HepG2 (cell line): ENCODE results near the gene HOXA10. TPM values are rescaled to one million over a fixed set of nuclear protein-coding genes. Genes with fewer than 3 reads are reported as not detected.

Experiments used
- BRD4 ChIP-seq: sonication (generic); formaldehyde crosslinking; IDR thresholded peaks from 2 replicates; pipeline ENCODE4 v1.4.0; 2020; ENCODE audit warnings: missing genetic modification reagents
- HES4 ChIP-seq: sonication (generic); formaldehyde crosslinking; IDR thresholded peaks from 2 replicates; pipeline ENCODE4 v1.9.0; 2021; ENCODE audit warnings: mild to moderate bottlenecking, missing genetic modification reagents, borderline replicate concordance
- IKZF4 ChIP-seq: sonication (generic); formaldehyde crosslinking; IDR thresholded peaks from 2 replicates; pipeline ENCODE4 v1.5.1; 2020; ENCODE audit warnings: borderline replicate concordance, mild to moderate bottlenecking, low read depth, missing genetic modification reagents; ENCODE audit errors: not compliant biosample characterization
- LCORL ChIP-seq, 2 experiments: fragments of 450-650 bp in 1 of 2; sonication (generic) in 1 of 2; formaldehyde crosslinking in 1 of 2; IDR thresholded peaks; 2 replicates each; pipeline versions ENCODE4 v1.5.0 to v1.6.1; 2017 to 2020; ENCODE audit warnings: antibody characterized with exemption in 1 of 2, missing genetic modification reagents in 1 of 2
- PCBP2 ChIP-seq: fragments of 200-400 bp; formaldehyde crosslinking; optimal IDR thresholded peaks from 2 replicates; pipeline ENCODE3; 2018; ENCODE audit warnings: low read length, low read depth; ENCODE audit not compliant: poor library complexity, severe bottlenecking
- PHF20 ChIP-seq: sonication (generic); formaldehyde crosslinking; IDR thresholded peaks from 2 replicates; pipeline ENCODE4 v1.5.0; 2020; ENCODE audit warnings: mild to moderate bottlenecking, missing genetic modification reagents
- POLR2G ChIP-seq: fragments of 200-400 bp; formaldehyde crosslinking; IDR thresholded peaks from 2 replicates; pipeline ENCODE4 v1.6.1; 2018; ENCODE audit warnings: mild to moderate bottlenecking, low read depth, low read length, moderate library complexity
- RAD51 ChIP-seq: fragments of 450-650 bp; IDR thresholded peaks from 2 replicates; pipeline ENCODE4 v1.6.1; 2016; ENCODE audit warnings: borderline replicate concordance
- WIZ ChIP-seq: sonication (generic); formaldehyde crosslinking; IDR thresholded peaks from 2 replicates; pipeline ENCODE4 v1.5.1; 2020; ENCODE audit warnings: mild to moderate bottlenecking, missing genetic modification reagents
- ZEB1 ChIP-seq: IDR thresholded peaks from 2 replicates; pipeline ENCODE4 v1.6.1; 2012; ENCODE audit warnings: mild to moderate bottlenecking, low read depth, inconsistent platforms; ENCODE audit not compliant: insufficient replicate concordance
- ZNF772 ChIP-seq: sonication (generic); formaldehyde crosslinking; IDR thresholded peaks from 2 replicates; pipeline ENCODE4 v1.5.0; 2020; ENCODE audit warnings: mild to moderate bottlenecking, missing genetic modification reagents
- ZNF816 ChIP-seq: sonication (generic); formaldehyde crosslinking; IDR thresholded peaks from 2 replicates; pipeline ENCODE4 v1.8.0; 2022; ENCODE audit warnings: missing genetic modification reagents, mild to moderate bottlenecking, borderline replicate concordance
- polyA plus RNA-seq, 8 experiments: library from polyadenylated mRNA; depleted of rRNA in 3 of 8; stranded (reverse) in 7 of 8; unstranded in 1 of 8; fragments of >200 nt; fragmentation: Illumina TruSeq in 4 of 8; extraction: Trizol in 4 of 8; gene quantifications; 2 replicates each; pipeline versions ENCODE4 v1.2.1 to v1.2.3, GENCODE V29; 2011 to 2016; ENCODE audit warnings: low read depth in 4 of 8, missing spikeins in 1 of 8, mixed read lengths in 1 of 8; ENCODE audit not compliant: insufficient read depth in 1 of 8
- total RNA-seq, 5 experiments: library from RNA; depleted of rRNA; stranded (reverse); fragments of >200 nt; fragmentation: Illumina TruSeq; extraction: Trizol; gene quantifications; 2 replicates each; pipeline ENCODE4 v1.2.3, GENCODE V29; 2016; ENCODE audit warnings: low read depth in 1 of 5
- TF ChIP-seq, protein P1 (sequence below): sonication (generic); formaldehyde crosslinking; IDR thresholded peaks from 2 replicates; pipeline ENCODE4 v1.4.0; 2020; ENCODE audit warnings: missing genetic modification reagents
- TF ChIP-seq, protein P2 (sequence below): sonication (generic); formaldehyde crosslinking; IDR thresholded peaks from 2 replicates; pipeline ENCODE4 v1.5.0; 2020; ENCODE audit warnings: missing genetic modification reagents
- TF ChIP-seq, protein P3 (sequence below): sonication (generic); formaldehyde crosslinking; IDR thresholded peaks from 2 replicates; pipeline ENCODE4 v1.4.0; 2020; ENCODE audit warnings: missing genetic modification reagents
- TF ChIP-seq, protein P4 (sequence below): sonication (generic); formaldehyde crosslinking; IDR thresholded peaks from 2 replicates; pipeline ENCODE4 v1.5.1; 2020; ENCODE audit warnings: missing genetic modification reagents, mild to moderate bottlenecking, borderline replicate concordance
- TF ChIP-seq, protein P5 (sequence below): sonication (generic); formaldehyde crosslinking; conservative IDR thresholded peaks from 2 replicates; pipeline ENCODE4 v1.4.0; 2020; ENCODE audit warnings: missing genetic modification reagents
- TF ChIP-seq, protein P6 (sequence below): sonication (generic); formaldehyde crosslinking; IDR thresholded peaks from 2 replicates; pipeline ENCODE4 v1.5.0; 2020; ENCODE audit warnings: missing genetic modification reagents

HOXA10 gene
- total and polyA plus RNA-seq, 2 of the 13 experiments (the other 11 are each of a cell fraction or from before 2014, with no cell fraction given), result not detected

DNA sequence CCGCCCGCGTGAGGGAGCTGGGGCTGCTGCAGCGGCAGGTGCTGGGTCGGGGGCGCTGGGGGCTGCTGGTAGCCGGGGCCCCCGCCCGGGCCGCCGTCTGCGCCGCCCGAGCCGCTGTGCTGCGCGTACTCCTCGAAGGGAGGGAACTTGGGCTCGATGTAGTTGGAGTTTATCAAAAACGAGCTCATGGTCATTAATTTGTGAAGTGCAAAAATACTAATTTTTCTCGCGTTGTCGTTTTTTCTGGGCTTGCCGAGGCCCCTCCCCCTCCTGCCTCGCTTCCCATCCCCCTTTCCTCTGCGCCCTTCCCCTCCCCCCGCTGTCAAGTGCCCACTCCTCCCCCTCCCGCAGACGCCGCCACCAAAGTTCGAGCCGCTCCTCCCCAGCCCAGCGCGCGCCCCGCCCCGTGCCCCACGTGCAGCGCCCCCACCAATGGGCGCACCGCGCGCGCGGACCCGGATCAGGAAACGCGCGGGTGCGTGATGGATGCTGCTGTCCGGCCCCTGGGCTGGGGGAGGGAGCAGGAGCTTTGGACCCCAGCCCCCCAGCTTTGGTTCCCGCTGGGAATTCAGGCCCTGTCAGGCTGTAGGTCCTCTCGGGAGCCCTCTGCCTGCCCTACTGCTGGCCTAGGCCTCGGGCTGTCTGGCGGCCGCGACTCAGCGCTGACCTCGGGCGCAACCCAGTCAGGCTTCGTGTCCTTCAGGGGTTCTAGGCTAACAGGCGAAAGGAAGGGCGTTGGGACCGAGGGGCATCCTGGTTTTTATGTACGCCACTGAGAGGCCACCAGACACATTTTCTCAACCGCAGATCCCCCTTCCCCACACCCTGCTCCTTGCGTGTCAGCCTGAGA is 43.4 kb downstream of the HOXA10 start, which contains the start of gene HOXA4 (continued):
- TF ChIP-seq ZNF772 (CRISPR knock-in tag), result 0 out of 2 replicates have a peak, but pooled peaks have one; percentile 28
- TF ChIP-seq, protein P1, sequence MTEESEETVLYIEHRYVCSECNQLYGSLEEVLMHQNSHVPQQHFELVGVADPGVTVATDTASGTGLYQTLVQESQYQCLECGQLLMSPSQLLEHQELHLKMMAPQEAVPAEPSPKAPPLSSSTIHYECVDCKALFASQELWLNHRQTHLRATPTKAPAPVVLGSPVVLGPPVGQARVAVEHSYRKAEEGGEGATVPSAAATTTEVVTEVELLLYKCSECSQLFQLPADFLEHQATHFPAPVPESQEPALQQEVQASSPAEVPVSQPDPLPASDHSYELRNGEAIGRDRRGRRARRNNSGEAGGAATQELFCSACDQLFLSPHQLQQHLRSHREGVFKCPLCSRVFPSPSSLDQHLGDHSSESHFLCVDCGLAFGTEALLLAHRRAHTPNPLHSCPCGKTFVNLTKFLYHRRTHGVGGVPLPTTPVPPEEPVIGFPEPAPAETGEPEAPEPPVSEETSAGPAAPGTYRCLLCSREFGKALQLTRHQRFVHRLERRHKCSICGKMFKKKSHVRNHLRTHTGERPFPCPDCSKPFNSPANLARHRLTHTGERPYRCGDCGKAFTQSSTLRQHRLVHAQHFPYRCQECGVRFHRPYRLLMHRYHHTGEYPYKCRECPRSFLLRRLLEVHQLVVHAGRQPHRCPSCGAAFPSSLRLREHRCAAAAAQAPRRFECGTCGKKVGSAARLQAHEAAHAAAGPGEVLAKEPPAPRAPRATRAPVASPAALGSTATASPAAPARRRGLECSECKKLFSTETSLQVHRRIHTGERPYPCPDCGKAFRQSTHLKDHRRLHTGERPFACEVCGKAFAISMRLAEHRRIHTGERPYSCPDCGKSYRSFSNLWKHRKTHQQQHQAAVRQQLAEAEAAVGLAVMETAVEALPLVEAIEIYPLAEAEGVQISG (CRISPR knock-in tag), result no peak
- no peak for TF ChIP-seq LCORL (IDR thresholded peaks at IDR 0.05)
- peak; percentile 47 for TF ChIP-seq LCORL (CRISPR knock-in tag; IDR thresholded peaks at IDR 0.05)
- no peak for TF ChIP-seq ZEB1
- TF ChIP-seq PCBP2, result no peak
- TF ChIP-seq, protein P2, sequence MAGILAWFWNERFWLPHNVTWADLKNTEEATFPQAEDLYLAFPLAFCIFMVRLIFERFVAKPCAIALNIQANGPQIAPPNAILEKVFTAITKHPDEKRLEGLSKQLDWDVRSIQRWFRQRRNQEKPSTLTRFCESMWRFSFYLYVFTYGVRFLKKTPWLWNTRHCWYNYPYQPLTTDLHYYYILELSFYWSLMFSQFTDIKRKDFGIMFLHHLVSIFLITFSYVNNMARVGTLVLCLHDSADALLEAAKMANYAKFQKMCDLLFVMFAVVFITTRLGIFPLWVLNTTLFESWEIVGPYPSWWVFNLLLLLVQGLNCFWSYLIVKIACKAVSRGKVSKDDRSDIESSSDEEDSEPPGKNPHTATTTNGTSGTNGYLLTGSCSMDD (CRISPR knock-in tag), result no peak
- TF ChIP-seq ZNF816 (CRISPR knock-in tag), result no peak
- peak; percentile 14; the same call in 1 of the 2 replicates for TF ChIP-seq BRD4
- TF ChIP-seq, protein P3, sequence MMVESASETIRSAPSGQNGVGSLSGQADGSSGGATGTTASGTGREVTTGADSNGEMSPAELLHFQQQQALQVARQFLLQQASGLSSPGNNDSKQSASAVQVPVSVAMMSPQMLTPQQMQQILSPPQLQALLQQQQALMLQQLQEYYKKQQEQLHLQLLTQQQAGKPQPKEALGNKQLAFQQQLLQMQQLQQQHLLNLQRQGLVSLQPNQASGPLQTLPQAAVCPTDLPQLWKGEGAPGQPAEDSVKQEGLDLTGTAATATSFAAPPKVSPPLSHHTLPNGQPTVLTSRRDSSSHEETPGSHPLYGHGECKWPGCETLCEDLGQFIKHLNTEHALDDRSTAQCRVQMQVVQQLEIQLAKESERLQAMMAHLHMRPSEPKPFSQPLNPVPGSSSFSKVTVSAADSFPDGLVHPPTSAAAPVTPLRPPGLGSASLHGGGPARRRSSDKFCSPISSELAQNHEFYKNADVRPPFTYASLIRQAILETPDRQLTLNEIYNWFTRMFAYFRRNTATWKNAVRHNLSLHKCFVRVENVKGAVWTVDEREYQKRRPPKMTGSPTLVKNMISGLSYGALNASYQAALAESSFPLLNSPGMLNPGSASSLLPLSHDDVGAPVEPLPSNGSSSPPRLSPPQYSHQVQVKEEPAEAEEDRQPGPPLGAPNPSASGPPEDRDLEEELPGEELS, result peak; percentile 52; the same call in 1 of the 2 replicates
- TF ChIP-seq PHF20, result peak; percentile 83
- TF ChIP-seq, protein P4, sequence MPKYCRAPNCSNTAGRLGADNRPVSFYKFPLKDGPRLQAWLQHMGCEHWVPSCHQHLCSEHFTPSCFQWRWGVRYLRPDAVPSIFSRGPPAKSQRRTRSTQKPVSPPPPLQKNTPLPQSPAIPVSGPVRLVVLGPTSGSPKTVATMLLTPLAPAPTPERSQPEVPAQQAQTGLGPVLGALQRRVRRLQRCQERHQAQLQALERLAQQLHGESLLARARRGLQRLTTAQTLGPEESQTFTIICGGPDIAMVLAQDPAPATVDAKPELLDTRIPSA (CRISPR knock-in tag), result no peak
- no peak for TF ChIP-seq HES4 (CRISPR knock-in tag)
- TF ChIP-seq, protein P5, sequence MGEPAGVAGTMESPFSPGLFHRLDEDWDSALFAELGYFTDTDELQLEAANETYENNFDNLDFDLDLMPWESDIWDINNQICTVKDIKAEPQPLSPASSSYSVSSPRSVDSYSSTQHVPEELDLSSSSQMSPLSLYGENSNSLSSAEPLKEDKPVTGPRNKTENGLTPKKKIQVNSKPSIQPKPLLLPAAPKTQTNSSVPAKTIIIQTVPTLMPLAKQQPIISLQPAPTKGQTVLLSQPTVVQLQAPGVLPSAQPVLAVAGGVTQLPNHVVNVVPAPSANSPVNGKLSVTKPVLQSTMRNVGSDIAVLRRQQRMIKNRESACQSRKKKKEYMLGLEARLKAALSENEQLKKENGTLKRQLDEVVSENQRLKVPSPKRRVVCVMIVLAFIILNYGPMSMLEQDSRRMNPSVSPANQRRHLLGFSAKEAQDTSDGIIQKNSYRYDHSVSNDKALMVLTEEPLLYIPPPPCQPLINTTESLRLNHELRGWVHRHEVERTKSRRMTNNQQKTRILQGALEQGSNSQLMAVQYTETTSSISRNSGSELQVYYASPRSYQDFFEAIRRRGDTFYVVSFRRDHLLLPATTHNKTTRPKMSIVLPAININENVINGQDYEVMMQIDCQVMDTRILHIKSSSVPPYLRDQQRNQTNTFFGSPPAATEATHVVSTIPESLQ (CRISPR knock-in tag), result no peak
- TF ChIP-seq, protein P6, sequence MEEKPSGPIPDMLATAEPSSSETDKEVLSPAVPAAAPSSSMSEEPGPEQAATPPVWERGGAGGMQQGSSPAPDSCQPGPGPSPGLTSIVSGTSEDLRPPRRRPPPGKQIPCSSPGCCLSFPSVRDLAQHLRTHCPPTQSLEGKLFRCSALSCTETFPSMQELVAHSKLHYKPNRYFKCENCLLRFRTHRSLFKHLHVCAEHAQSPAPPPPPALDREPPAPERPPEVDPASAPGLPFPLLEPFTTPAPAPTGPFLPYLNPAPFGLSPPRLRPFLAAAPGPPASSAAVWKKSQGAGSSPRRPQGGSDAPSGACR (CRISPR knock-in tag), result 0 out of 2 replicates have a peak, but pooled peaks have one; percentile 47
- TF ChIP-seq WIZ (CRISPR knock-in tag), result no peak
- peak; percentile 81 for TF ChIP-seq RAD51
- TF ChIP-seq POLR2G, result peak; percentile 85
- TF ChIP-seq IKZF4 (CRISPR knock-in tag), result no peak
